Sigmoid colon (tissue), 7 donors: ENCODE measurements around the gene ITPKA. TPM values are rescaled to one million over a fixed set of nuclear protein-coding genes. Genes with fewer than 3 reads are reported as not detected.

Experiments used
- DNase-seq: peaks from one replicate; pipeline ENCODE4 v3.0.0-alpha.2; 2019
- H3K27ac ChIP-seq, 4 donors: fragments of 200-600 bp; sonication (generic); one replicate each; pipeline ENCODE4 v1.5.1; 2016 to 2019; ENCODE audit warnings: mild to moderate bottlenecking in 1 of 4
- H3K27me3 ChIP-seq, 3 donors: fragments of 200-600 bp; sonication (generic); one replicate each; pipeline ENCODE4 v1.5.1; 2019; ENCODE audit warnings: mild to moderate bottlenecking in 1 of 3
- H3K36me3 ChIP-seq, 4 donors: fragments of 200-600 bp; sonication (generic); one replicate each; pipeline ENCODE4 v1.5.1; 2016 to 2019
- H3K4me1 ChIP-seq, 4 donors: fragments of 200-600 bp; sonication (generic); one replicate each; pipeline ENCODE4 v1.5.1; 2017 to 2019
- H3K4me3 ChIP-seq, 4 donors: fragments of 200-600 bp; sonication (generic); one replicate each; pipeline ENCODE4 v1.5.1; 2017 to 2019; ENCODE audit warnings: mild to moderate bottlenecking in 2 of 4, moderate library complexity in 1 of 4
- H3K9me3 ChIP-seq, 4 donors: fragments of 200-600 bp in 3 of 4; sonication (generic) in 3 of 4; one replicate each; pipeline versions ENCODE4 v1.5.1 to v1.6.1; 2013 to 2019
- CTCF ChIP-seq, 4 experiments: fragments of 450-650 bp in 3 of 4; fragments of 200-600 bp in 1 of 4; IDR thresholded peaks; one replicate each; pipeline ENCODE4 v1.5.1; 2016 to 2019; ENCODE audit warnings: antibody characterized with exemption in 4 of 4, mild to moderate bottlenecking in 3 of 4, moderate library complexity in 2 of 4
- EP300 ChIP-seq, 4 donors: sonication (generic); formaldehyde crosslinking; IDR thresholded peaks; one replicate each; pipeline ENCODE4 v1.6.1; 2017; ENCODE audit warnings: antibody characterized with exemption in 4 of 4
- POLR2A ChIP-seq, 2 donors: fragments of 450-650 bp; IDR thresholded peaks; one replicate each; pipeline ENCODE4 v1.6.1; 2016; ENCODE audit warnings: antibody characterized with exemption in 2 of 2, mild to moderate bottlenecking in 2 of 2, moderate library complexity in 2 of 2
- POLR2AphosphoS5 ChIP-seq, 4 donors: sonication (generic); formaldehyde crosslinking; IDR thresholded peaks; one replicate each; pipeline ENCODE4 v1.6.1; 2017; ENCODE audit warnings: antibody characterized with exemption in 4 of 4
- WGBS, 2 donors: extraction: QIAGEN DNeasy Blood & Tissue Kit; methylation state at CpG; one replicate each; pipeline ENCODE4 v1.1.7; 2013; 5-methylcytosine and 5-hydroxymethylcytosine counted together
- intact Hi-C: fragments of 100-400 bp; cut with DNase I; formaldehyde crosslinking; loops from one replicate; pipeline ENCODE4 v1.15.1; 2023
- polyA plus RNA-seq, 3 donors: library from polyadenylated mRNA; stranded (reverse); fragments of 200-250 nt; gene quantifications; one replicate each; pipeline ENCODE4 v1.2.3, GENCODE V29; 2013
- total RNA-seq, 4 donors: library from RNA; depleted of rRNA; stranded (reverse); fragments of >200 nt; gene quantifications; one replicate each; pipeline ENCODE4 v1.1.0, GENCODE V29; 2016
- donor health status: healthy with polysubstance abuse.
- donor health status: Bipolar disorder and iron deficiency.
- donor health status: healthy.

The ITPKA gene
- total and polyA plus RNA-seq, 7 donors = 0.49 to 52.9 (median 6.4) TPM; not detected in 1

GRCh38 chr15:41530363-41530956 lies 36.8 kb downstream of the ITPKA start:
- Histone ChIP-seq H3K4me3 (no peak overlapping the region), H3K4me1 (no peaks in the 10 kb centered on the region), H3K27me3 (no peaks in the 10 kb centered on the region), H3K36me3 (peaks cover 30 to 98% (median 50%) of the 10 kb centered on the region in 4 donors), H3K9me3 (no peaks in the 10 kb centered on the region), H3K27ac (no peak overlapping the region)
- WGBS, 2 donors = 77 to 89% methylated on average over 6 of the region's 6 CpGs
- intact Hi-C loops = no loop called here
- TF ChIP-seq EP300 (IDR thresholded peaks at IDR 0.05) (no peak), POLR2A (IDR thresholded peaks at IDR 0.05) (no peak), CTCF (IDR thresholded peaks at IDR 0.05) (no peak), POLR2AphosphoS5 (IDR thresholded peaks at IDR 0.05) (no peak)
- DNase-seq = no peak

- TF ChIP-seq EP300 (IDR thresholded peaks at IDR 0.05) (no peak), POLR2AphosphoS5 (IDR thresholded peaks at IDR 0.05) (no peak), CTCF (IDR thresholded peaks at IDR 0.05) (no peak), POLR2A (IDR thresholded peaks at IDR 0.05) (no peak)
- Histone ChIP-seq H3K9me3 (no peaks in the 10 kb centered on the region), H3K36me3 (peaks cover 8 to 66% (median 26%) of the 10 kb centered on the region in 4 donors), H3K27ac (no peak overlapping the region), H3K4me1 (no peaks in the 10 kb centered on the region), H3K27me3 (no peaks in the 10 kb centered on the region), H3K4me3 (no peak overlapping the region)
- 94 to 96% methylated on average over 1 of the region's 1 CpG for WGBS, 2 donors
- no peak for DNase-seq
- intact Hi-C loops = no loop called here
Observed at GRCh38 chr15:41535544-41535943, 41.9 kb downstream of the ITPKA start.

- whole genome bisulfite sequencing, 2 donors = 95 to 96% methylated on average over 11 of the region's 11 CpGs
- intact Hi-C loops = no loop called here
- Histone ChIP-seq H3K27me3 (no peaks in the 10 kb centered on the region), H3K4me1 (no peaks in the 10 kb centered on the region), H3K36me3 (peaks cover 8 to 53% (median 25%) of the 10 kb centered on the region in 4 donors), H3K27ac (no peak overlapping the region), H3K4me3 (no peak overlapping the region), H3K9me3 (no peaks in the 10 kb centered on the region)
- no peak for DNase-seq
- no peak for TF ChIP-seq CTCF (IDR thresholded peaks at IDR 0.05)
- no peak for TF ChIP-seq POLR2A (IDR thresholded peaks at IDR 0.05)
- TF ChIP-seq EP300 (IDR thresholded peaks at IDR 0.05) = no peak
- no peak for TF ChIP-seq POLR2AphosphoS5 (IDR thresholded peaks at IDR 0.05)
Observed at GRCh38 chr15:41536866-41537265, 43.2 kb downstream of the ITPKA start.

- 3 to 7% methylated on average over 8 of the region's 8 CpGs for WGBS, 2 donors
Observed at GRCh38 chr15:41543521-41543870, 49.8 kb downstream of the ITPKA start.

More at GRCh38 chr15:41543521-41543870, 49.8 kb downstream of the ITPKA start:
- Histone ChIP-seq H3K4me1 (peaks cover 0 to 12% (median 6%) of the 10 kb centered on the region in 4 donors), H3K4me3 (peak overlapping the region; percentile 79 to 91 (median 86)), H3K36me3 (no peaks in the 10 kb centered on the region), H3K27ac (peak overlapping the region; percentile 61 to 78 (median 76)), H3K9me3 (no peaks in the 10 kb centered on the region), H3K27me3 (no peaks in the 10 kb centered on the region)
- intact Hi-C loops = no loop called here
- TF ChIP-seq EP300 (IDR thresholded peaks at IDR 0.05) = no peak
- TF ChIP-seq CTCF (IDR thresholded peaks at IDR 0.05) = no peak
- no peak for TF ChIP-seq POLR2A (IDR thresholded peaks at IDR 0.05)
- TF ChIP-seq POLR2AphosphoS5 (IDR thresholded peaks at IDR 0.05) = no peak
- DNase-seq = no peak
